GM12873 (cell line): ENCODE measurements around the gene COASY.

ENCODE experiments used
- CTCF ChIP-seq: IDR thresholded peaks from 2 replicates; pipeline ENCODE4 v1.5.1; 2012; ENCODE audit warnings: low read depth, mild to moderate bottlenecking, moderate library complexity, low read length, control low read depth; ENCODE audit not compliant: insufficient read depth; ENCODE audit errors: missing control alignments

The COASY gene

GRCh38 chr17:42596386-42596785 is 34.4 kb downstream of the COASY start:
- no peak for TF ChIP-seq CTCF

GRCh38 chr17:42598905-42599304 is 37.0 kb downstream of the COASY start:
- no peak for TF ChIP-seq CTCF

- TF ChIP-seq CTCF: no peak
Measured at GRCh38 chr17:42603318-42603717, 41.4 kb downstream of the COASY start.

- TF ChIP-seq CTCF: no peak
Measured at GRCh38 chr17:42607769-42608168, 45.8 kb downstream of the COASY start.

GRCh38 chr17:42608305-42609181 is 46.6 kb downstream of the COASY start:
- TF ChIP-seq CTCF: no peak

- peak; percentile 31 for TF ChIP-seq CTCF
Measured at GRCh38 chr17:42609182-42609813, 47.4 kb downstream of the COASY start, which contains the start of the genes RETREG3 and TUBG1. Gene RETREG3, minus strand, starts transcription at chr17:42609374. Its CDS starts 50 bp downstream, at chr17:42609324. Gene TUBG1, plus strand, starts transcription at chr17:42609683. Its CDS starts 55 bp downstream, at chr17:42609738.

- no peak for TF ChIP-seq CTCF
Measured at GRCh38 chr17:42612013-42612412, 50.1 kb downstream of the COASY start.
